HCT116 (cell line): ENCODE results near the gene LRP2. TPM values are rescaled to one million over a fixed set of nuclear protein-coding genes. Genes with fewer than 3 reads are reported as not detected.

ENCODE experiments used
- ATAC-seq: fragments of 200-7000 bp; cut with Tn5 transposase; 2 replicates; pipeline ENCODE4 v1.9.1; 2020; ENCODE audit warnings: mild to moderate bottlenecking, moderate library complexity
- BruUV-seq: library from RNA; stranded (reverse); fragments of 400-500 nt; replicated peaks from 2 replicates; lab custom pipeline; 2021; lab: Mats Ljungman, UMichigan
- CTCF ChIA-PET: fragments of 300-600 bp; sonication (Branson Sonifier 250); formaldehyde crosslinking; loops from one replicate; lab custom pipeline; 2021; ENCODE audit warnings: antibody characterized with exemption; lab: Charles Lee
- POLR2A ChIA-PET: fragments of 300-600, 350-600 bp; sonication (Branson Sonifier 250); formaldehyde crosslinking; loops from one replicate; lab custom pipeline; 2021; ENCODE audit warnings: antibody characterized with exemption; lab: Charles Lee
- RAD21 ChIA-PET, 2 experiments: fragments of 300-600 bp; sonication (Branson Sonifier 250); formaldehyde crosslinking; loops; one replicate each; lab custom pipeline; 2023; ENCODE audit warnings: low total read pairs in 2 of 2; ENCODE audit not compliant: uncharacterized antibody in 2 of 2, unreplicated experiment in 2 of 2, low non-redundant PET in 1 of 2; lab: Charles Lee
- DNase-seq: peaks from one replicate; pipeline ENCODE4 v3.0.0-alpha.2; 2010; ENCODE audit warnings: low read depth, low spot score
- H2AFZ ChIP-seq: fragments of 200-600 bp; shearing (Covaris generic), sonication (generic); 2 replicates; pipeline ENCODE4 v1.6.1; 2017; ENCODE audit warnings: low read depth, mixed run types, mixed read lengths, antibody characterized with exemption, low read length; ENCODE audit not compliant: poor library complexity, severe bottlenecking
- H3K27ac ChIP-seq: 2 replicates; pipeline ENCODE4 v1.5.1; 2012; ENCODE audit warnings: low read depth, low read length
- H3K27me3 ChIP-seq: fragments of 200-600 bp; sonication (generic); 2 replicates; pipeline ENCODE4 v1.6.1; 2016; ENCODE audit warnings: mixed run types, low read length, mixed read lengths; ENCODE audit not compliant: insufficient read depth
- H3K36me3 ChIP-seq, 2 experiments: fragments of 200-500 bp in 1 of 2; fragments of 200-600 bp in 1 of 2; sonication (Bioruptor generic) in 1 of 2; sonication (generic) in 1 of 2; 2 replicates each; pipeline versions ENCODE4 v1.5.1 to v1.6.1; 2014 to 2016; ENCODE audit warnings: low read length in 2 of 2, inconsistent platforms in 1 of 2, mixed read lengths in 1 of 2, mixed run types in 1 of 2; ENCODE audit not compliant: insufficient read depth in 2 of 2, control insufficient read depth in 1 of 2
- H3K4me1 ChIP-seq, 2 experiments: fragments of 200-600 bp in 1 of 2; sonication (generic) in 1 of 2; 2 replicates each; pipeline versions ENCODE4 v1.5.1 to v1.6.1; 2012 to 2017; ENCODE audit warnings: low read length in 2 of 2, inconsistent platforms in 1 of 2, mild to moderate bottlenecking in 1 of 2, mixed read lengths in 1 of 2, mixed run types in 1 of 2, moderate library complexity in 1 of 2; ENCODE audit not compliant: insufficient read depth in 2 of 2, control insufficient read depth in 1 of 2
- H3K4me2 ChIP-seq: fragments of 200-600 bp; sonication (generic); 2 replicates; pipeline ENCODE4 v1.6.1; 2017; ENCODE audit warnings: mixed run types, low read length, mixed read lengths
- H3K4me3 ChIP-seq, 2 experiments: fragments of 200-600 bp in 1 of 2; sonication (generic) in 1 of 2; replicated peaks in 1 of 2; 2 replicates each; pipeline ENCODE4 v1.5.1; 2011 to 2016; ENCODE audit warnings: low read length in 2 of 2, control low read depth in 1 of 2, low read depth in 1 of 2, mild to moderate bottlenecking in 1 of 2, mixed read lengths in 1 of 2, mixed run types in 1 of 2
- H3K79me2 ChIP-seq: fragments of 200-600 bp; sonication (generic); 2 replicates; pipeline ENCODE4 v1.6.1; 2017; ENCODE audit warnings: mild to moderate bottlenecking, mixed run types, low read length, moderate library complexity, mixed read lengths; ENCODE audit not compliant: insufficient read depth
- H3K9ac ChIP-seq: fragments of 200-600 bp; sonication (generic); 2 replicates; pipeline ENCODE4 v1.6.1; 2016; ENCODE audit warnings: low read length, mixed read lengths
- H3K9me2 ChIP-seq: fragments of 200-600 bp; sonication (generic), shearing (Covaris generic); 2 replicates; pipeline ENCODE4 v1.6.1; 2017; ENCODE audit warnings: mixed run types, mild to moderate bottlenecking, moderate library complexity; ENCODE audit not compliant: insufficient read depth
- H3K9me3 ChIP-seq, 2 experiments: fragments of 200-500 bp in 1 of 2; fragments of 200-600 bp in 1 of 2; sonication (Bioruptor generic) in 1 of 2; sonication (generic) in 1 of 2; 2 replicates each; pipeline ENCODE4 v1.6.1; 2014 to 2017; ENCODE audit warnings: low read length in 2 of 2, mixed read lengths in 2 of 2, inconsistent platforms in 1 of 2, low read depth in 1 of 2, mild to moderate bottlenecking in 1 of 2, mixed run types in 1 of 2, moderate library complexity in 1 of 2; ENCODE audit not compliant: control insufficient read depth in 1 of 2, insufficient read depth in 1 of 2
- H4K20me1 ChIP-seq: fragments of 200-600 bp; sonication (generic), shearing (Covaris generic); 2 replicates; pipeline ENCODE4 v1.6.1; 2017; ENCODE audit warnings: mixed run types, mild to moderate bottlenecking, moderate library complexity; ENCODE audit not compliant: insufficient read depth
- CBX3 ChIP-seq: IDR thresholded peaks from 2 replicates; pipeline ENCODE4 v1.6.1; 2012; ENCODE audit warnings: low read depth
- CTCF ChIP-seq, 3 experiments: fragments of 200-600 bp in 1 of 3; sonication (generic) in 1 of 3; IDR thresholded peaks in 2 of 3; conservative IDR thresholded peaks in 1 of 3; 2 replicates each; pipeline ENCODE4 v1.5.1; 2012 to 2017; ENCODE audit warnings: low read depth in 2 of 3, low read length in 2 of 3, antibody characterized with exemption in 1 of 3, borderline replicate concordance in 1 of 3, control low read depth in 1 of 3, mild to moderate bottlenecking in 1 of 3, mixed read lengths in 1 of 3, mixed run types in 1 of 3, moderate library complexity in 1 of 3; ENCODE audit not compliant: insufficient read depth in 1 of 3
- EGR1 ChIP-seq: IDR thresholded peaks from 2 replicates; pipeline ENCODE4 v1.6.1; 2012; ENCODE audit warnings: low read depth
- ELF1 ChIP-seq: IDR thresholded peaks from 2 replicates; pipeline ENCODE4 v1.6.1; 2012; ENCODE audit warnings: low read depth, borderline replicate concordance
- EZH2phosphoT487 ChIP-seq: fragments of 200-600 bp; IDR thresholded peaks from 2 replicates; pipeline ENCODE4 v1.6.1; 2018; ENCODE audit warnings: antibody characterized with exemption, borderline replicate concordance
- FOSL1 ChIP-seq: IDR thresholded peaks from 2 replicates; pipeline ENCODE4 v1.6.1; 2012; ENCODE audit warnings: low read depth
- MAX ChIP-seq: IDR thresholded peaks from 2 replicates; pipeline ENCODE4 v1.6.1; 2012
- POLR2A ChIP-seq: IDR thresholded peaks from 2 replicates; pipeline ENCODE4 v1.7.0; 2011; ENCODE audit warnings: borderline replicate concordance; ENCODE audit not compliant: insufficient read depth, insufficient read length; ENCODE audit errors: extremely low read depth
- POLR2AphosphoS5 ChIP-seq: IDR thresholded peaks from 2 replicates; pipeline ENCODE4 v1.6.1; 2011; ENCODE audit warnings: mild to moderate bottlenecking, low read depth, low read length, moderate library complexity
- SIN3A ChIP-seq: IDR thresholded peaks from 2 replicates; pipeline ENCODE4 v1.6.1; 2012; ENCODE audit warnings: low read depth
- YY1 ChIP-seq: IDR thresholded peaks from 2 replicates; pipeline ENCODE4 v1.6.1; 2011; ENCODE audit warnings: low read length, low read depth, moderate library complexity, mild to moderate bottlenecking; ENCODE audit not compliant: insufficient replicate concordance; ENCODE audit errors: extremely low read depth
- ZBTB33 ChIP-seq: IDR thresholded peaks from 2 replicates; pipeline ENCODE4 v1.6.1; 2011; ENCODE audit warnings: mild to moderate bottlenecking, low read length, moderate library complexity; ENCODE audit not compliant: insufficient replicate concordance; ENCODE audit errors: extremely low read depth
- intact Hi-C: fragments of 100-400 bp; cut with micrococcal nuclease; formaldehyde crosslinking; loops from 2 replicates; pipeline ENCODE4 v1.10.0; 2022
- total RNA-seq: library from RNA; stranded (reverse); gene quantifications from one replicate; pipeline ENCODE4 v1.2.1, GENCODE V29; 2021; ENCODE audit not compliant: unreplicated experiment

LRP2 gene
- total RNA-seq, 1 experiment from 2014 or later = 0.20 TPM

GRCh38 chr2:169225906-169226305, 136.4 kb downstream of the LRP2 start:
- Histone ChIP-seq H3K4me2 (no peak overlapping the region), H4K20me1 (no peaks in the 10 kb centered on the region), H3K36me3 (no peaks in the 10 kb centered on the region), H2AFZ (no peak overlapping the region), H3K4me1 (peaks cover 0 to 4% of the 10 kb centered on the region in 2 experiments; a peak in 1 of 4 replicates), H3K4me3 (no peak overlapping the region), H3K9me3 (no peaks in the 10 kb centered on the region), H3K79me2 (no peaks in the 10 kb centered on the region), H3K27me3 (no peaks in the 10 kb centered on the region), H3K9ac (no peak overlapping the region), H3K9me2 (no peaks in the 10 kb centered on the region), H3K27ac (no peak overlapping the region)
- no peak for TF ChIP-seq FOSL1
- no peak for TF ChIP-seq ELF1
- TF ChIP-seq YY1 = no peak
- TF ChIP-seq POLR2A = no peak
- no peak for TF ChIP-seq CTCF (IDR thresholded peaks at IDR 0.05 in 2 of 3, conservative IDR thresholded peaks at IDR 0.05 in 1 of 3; ENCODE audit: borderline replicate concordance in 1 of 3, insufficient read depth in 1 of 3, low read depth in 2 of 3, low read length in 2 of 3)
- TF ChIP-seq EZH2phosphoT487 = no peak
- no peak for TF ChIP-seq MAX
- TF ChIP-seq POLR2AphosphoS5 = no peak
- no peak for TF ChIP-seq ZBTB33
- no peak for TF ChIP-seq CBX3
- TF ChIP-seq EGR1 = no peak
- TF ChIP-seq SIN3A = no peak
- intact Hi-C loops = no loop called here
- ChIA-PET POLR2A (no interaction called here), CTCF (no interaction called here), RAD21 (no interaction called here)
- ATAC-seq (no peak), DNase-seq (no peak)
- no TSS peak for BruUV-seq
